ENCODE data around the gene TRAF3.
A peak's percentile ranks its signal among the peaks of the same experiment; 100 is the strongest.

TRAF3 gene

GRCh38 chr14:102883089-102883541, 105.9 kb downstream of the TRAF3 start:
- no peak for TF ChIP-seq CTCF (IDR thresholded peaks at IDR 0.05; ENCODE audit: low read depth, low read length)
- no peak for DNase-seq (ENCODE audit: extremely low read depth, low read depth)

GRCh38 chr14:102883554-102883953, 106.3 kb downstream of the TRAF3 start:
- no peak for TF ChIP-seq CTCF (IDR thresholded peaks at IDR 0.05; ENCODE audit: low read depth, low read length)
- DNase-seq (ENCODE audit: extremely low read depth, low read depth) = no peak

GRCh38 chr14:102885737-102886447, 108.6 kb downstream of the TRAF3 start:
- no peak for DNase-seq (ENCODE audit: extremely low read depth, low read depth)
- TF ChIP-seq CTCF (IDR thresholded peaks at IDR 0.05; ENCODE audit: low read depth, low read length) = no peak

- no peak for TF ChIP-seq CTCF (IDR thresholded peaks at IDR 0.05; ENCODE audit: low read depth, low read length)
- DNase-seq (ENCODE audit: extremely low read depth, low read depth) = no peak
Observed at GRCh38 chr14:102888748-102889147, 111.5 kb downstream of the TRAF3 start.

- no peak for DNase-seq (ENCODE audit: extremely low read depth, low read depth)
- no peak for TF ChIP-seq CTCF (IDR thresholded peaks at IDR 0.05; ENCODE audit: low read depth, low read length)
Observed at GRCh38 chr14:102889615-102890014, 112.4 kb downstream of the TRAF3 start.

DNA sequence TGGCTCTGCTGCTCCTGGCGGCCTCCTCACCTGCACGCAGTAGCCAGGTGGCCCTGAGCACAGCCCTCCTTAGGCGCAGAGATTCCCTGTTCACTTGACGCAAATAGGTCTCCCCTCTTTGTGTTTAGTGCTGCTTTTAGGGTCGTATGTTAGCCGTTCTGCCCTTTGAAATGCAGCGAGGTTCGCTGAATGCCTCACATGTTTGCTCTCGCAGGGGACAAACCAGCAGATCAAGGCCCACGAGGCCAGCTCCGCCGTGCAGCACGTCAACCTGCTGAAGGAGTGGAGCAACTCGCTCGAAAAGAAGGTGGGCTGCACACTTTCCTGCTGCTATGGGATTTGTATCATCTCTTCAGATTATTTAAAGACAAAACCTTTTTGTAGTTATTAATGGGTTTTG, 113.9 kb downstream of the TRAF3 start:
- no peak for TF ChIP-seq CTCF (IDR thresholded peaks at IDR 0.05; ENCODE audit: low read depth, low read length)
- no peak for DNase-seq (ENCODE audit: extremely low read depth, low read depth)

GRCh38 chr14:102891556-102891955, 114.3 kb downstream of the TRAF3 start:
- peak; percentile 14 for DNase-seq (ENCODE audit: extremely low read depth, low read depth)
- TF ChIP-seq CTCF (IDR thresholded peaks at IDR 0.05; ENCODE audit: low read depth, low read length) = no peak
